WI38 (cell line): ENCODE data around the gene PLXND1.

Source experiments
- H3K4me3 ChIP-seq: 2 replicates; pipeline ENCODE4 v1.5.1; 2011; ENCODE audit warnings: low read depth, mild to moderate bottlenecking, control low read depth, low read length
- TF ChIP-seq, protein P1 (sequence below): IDR thresholded peaks from 2 replicates; pipeline ENCODE4 v1.5.1; 2012; ENCODE audit warnings: low read depth, mild to moderate bottlenecking, control low read depth, low read length

The PLXND1 gene

GRCh38 chr3:129598484-129598883, 8.0 kb downstream of the PLXND1 start:
- TF ChIP-seq, protein P1, sequence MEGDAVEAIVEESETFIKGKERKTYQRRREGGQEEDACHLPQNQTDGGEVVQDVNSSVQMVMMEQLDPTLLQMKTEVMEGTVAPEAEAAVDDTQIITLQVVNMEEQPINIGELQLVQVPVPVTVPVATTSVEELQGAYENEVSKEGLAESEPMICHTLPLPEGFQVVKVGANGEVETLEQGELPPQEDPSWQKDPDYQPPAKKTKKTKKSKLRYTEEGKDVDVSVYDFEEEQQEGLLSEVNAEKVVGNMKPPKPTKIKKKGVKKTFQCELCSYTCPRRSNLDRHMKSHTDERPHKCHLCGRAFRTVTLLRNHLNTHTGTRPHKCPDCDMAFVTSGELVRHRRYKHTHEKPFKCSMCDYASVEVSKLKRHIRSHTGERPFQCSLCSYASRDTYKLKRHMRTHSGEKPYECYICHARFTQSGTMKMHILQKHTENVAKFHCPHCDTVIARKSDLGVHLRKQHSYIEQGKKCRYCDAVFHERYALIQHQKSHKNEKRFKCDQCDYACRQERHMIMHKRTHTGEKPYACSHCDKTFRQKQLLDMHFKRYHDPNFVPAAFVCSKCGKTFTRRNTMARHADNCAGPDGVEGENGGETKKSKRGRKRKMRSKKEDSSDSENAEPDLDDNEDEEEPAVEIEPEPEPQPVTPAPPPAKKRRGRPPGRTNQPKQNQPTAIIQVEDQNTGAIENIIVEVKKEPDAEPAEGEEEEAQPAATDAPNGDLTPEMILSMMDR, result no peak
- no peak overlapping the region for H3K4me3 ChIP-seq

DNA sequence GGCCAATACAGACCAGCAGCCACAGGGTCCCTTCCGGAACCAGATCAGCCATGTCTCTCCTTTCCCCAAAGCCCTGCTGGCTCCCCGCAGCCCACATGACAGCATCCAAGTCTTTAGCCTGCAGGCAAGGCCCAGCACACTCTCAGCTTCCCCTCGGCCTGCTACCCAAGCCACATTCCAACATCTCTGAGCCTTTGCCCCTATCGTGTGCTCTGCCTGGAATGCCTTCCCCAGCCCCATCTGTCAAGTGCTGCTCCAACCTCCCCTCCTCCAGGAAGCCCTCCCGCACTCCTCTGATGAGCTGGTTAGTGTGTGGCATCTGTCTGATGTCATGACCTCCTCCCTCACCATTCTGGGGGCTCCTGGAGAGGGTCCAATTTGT, 8.5 kb downstream of the PLXND1 start:
- no peak overlapping the region for H3K4me3 ChIP-seq
- TF ChIP-seq, protein P1, result no peak

DNA sequence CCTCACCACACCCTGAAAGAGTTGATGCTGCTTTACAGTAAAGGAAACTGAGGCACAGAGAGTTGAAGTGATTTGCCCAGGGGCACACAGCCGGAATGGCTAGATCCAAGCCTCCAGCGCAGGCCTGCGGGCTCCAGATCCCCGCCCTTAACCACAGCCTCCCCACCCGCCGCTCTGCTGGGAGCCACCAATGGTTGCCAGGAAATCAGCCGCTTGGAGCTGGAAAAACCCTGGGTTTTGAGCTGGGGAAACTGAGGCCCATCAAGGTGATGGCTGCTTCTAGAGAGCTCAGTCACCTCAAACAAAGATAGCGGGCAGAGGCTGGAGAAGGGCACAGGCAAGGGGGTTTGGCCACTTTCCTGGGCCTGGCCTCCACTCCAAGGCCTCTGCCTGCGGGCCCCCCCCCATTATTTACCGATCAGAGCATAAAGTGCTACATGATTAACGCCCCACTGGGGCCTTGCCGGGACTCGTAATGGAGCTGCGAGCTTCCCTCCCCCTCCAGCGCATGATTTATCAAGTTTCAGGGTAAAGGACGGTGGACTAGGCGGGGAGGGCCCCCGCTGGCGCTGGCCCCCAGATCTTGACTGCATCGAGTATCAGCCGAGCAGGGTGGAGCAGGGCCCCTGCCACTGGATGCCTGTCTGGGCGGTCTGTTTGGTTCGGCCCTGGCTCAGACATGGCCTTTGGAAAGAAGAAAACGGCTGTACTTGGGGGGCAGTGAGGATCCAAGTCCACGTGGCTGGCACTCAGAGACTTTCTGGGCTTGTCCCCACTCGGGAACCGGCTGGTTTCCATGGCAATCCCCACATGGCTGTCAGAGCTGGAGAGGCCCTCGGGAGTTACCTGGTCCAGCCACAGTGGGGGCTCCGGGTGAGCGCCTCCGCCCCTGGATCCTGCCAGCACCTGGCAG, 9.1 kb downstream of the PLXND1 start:
- H3K4me3 ChIP-seq, result no peak overlapping the region; the same call in 1 of the 2 replicates

GRCh38 chr3:129596194-129597086, 10.0 kb downstream of the PLXND1 start:
- peak overlapping the region; percentile 34 for H3K4me3 ChIP-seq
- TF ChIP-seq, protein P1, result no peak

More for the DNA sequence above, 9.1 kb downstream of the PLXND1 start:
- TF ChIP-seq, protein P1, result no peak

- TF ChIP-seq, protein P1, result no peak
- H3K4me3 ChIP-seq, result no peak overlapping the region
Measured at GRCh38 chr3:129595544-129596193, 10.8 kb downstream of the PLXND1 start.

DNA sequence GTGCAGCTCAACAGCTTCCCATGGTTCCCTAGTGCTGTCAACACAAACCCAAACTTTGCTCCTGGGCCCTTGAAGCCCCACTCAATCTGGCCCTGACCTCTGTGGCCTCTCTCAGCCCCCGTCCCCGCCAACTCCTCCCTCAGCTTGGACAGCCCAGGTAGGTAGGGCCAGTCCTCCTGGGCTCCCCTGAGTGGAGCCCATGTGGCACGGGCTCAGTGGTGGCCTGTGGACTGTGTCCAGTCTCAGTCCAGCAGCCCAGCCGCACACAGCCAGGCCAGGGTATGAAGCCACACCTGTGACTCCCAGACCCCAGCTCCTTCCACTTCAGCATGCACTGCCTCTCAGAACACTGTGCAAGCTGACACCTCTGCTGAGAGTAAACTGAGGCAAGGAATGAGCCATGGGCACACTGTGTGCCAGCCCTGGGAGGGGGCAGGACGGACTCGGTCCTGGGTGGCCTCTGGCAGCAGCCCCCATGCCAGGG, 11.5 kb downstream of the PLXND1 start:
- no peak overlapping the region for H3K4me3 ChIP-seq
- TF ChIP-seq, protein P1, result no peak
